Ishikawa (cell line): ENCODE data around the gene COPS7B.

Experiments
- CEBPB ChIP-seq: IDR thresholded peaks from 2 replicates; pipeline ENCODE4 v1.6.1; 2012
- CREB1 ChIP-seq: IDR thresholded peaks from 2 replicates; pipeline ENCODE4 v1.6.1; 2012; ENCODE audit warnings: low read depth
- EGR1 ChIP-seq: IDR thresholded peaks from 2 replicates; pipeline ENCODE4 v1.6.1; 2012
- EP300 ChIP-seq: IDR thresholded peaks from 2 replicates; pipeline ENCODE4 v1.6.1; 2012; ENCODE audit warnings: borderline replicate concordance
- FOXM1 ChIP-seq: IDR thresholded peaks from 2 replicates; pipeline ENCODE4 v1.6.1; 2012; ENCODE audit warnings: low read depth, borderline replicate concordance
- MAX ChIP-seq: IDR thresholded peaks from 2 replicates; pipeline ENCODE4 v1.6.1; 2012
- NFIC ChIP-seq: IDR thresholded peaks from 2 replicates; pipeline ENCODE4 v1.6.1; 2012
- RAD21 ChIP-seq: IDR thresholded peaks from 2 replicates; pipeline ENCODE4 v1.6.1; 2012; ENCODE audit warnings: low read depth
- REST ChIP-seq: IDR thresholded peaks from 2 replicates; pipeline ENCODE4 v1.6.1; 2012; ENCODE audit warnings: low read depth, mild to moderate bottlenecking
- TAF1 ChIP-seq: IDR thresholded peaks from 2 replicates; pipeline ENCODE4 v1.6.1; 2012; ENCODE audit warnings: low read depth, mild to moderate bottlenecking
- TCF12 ChIP-seq: IDR thresholded peaks from 2 replicates; pipeline ENCODE4 v1.6.1; 2012; ENCODE audit warnings: low read depth
- TEAD4 ChIP-seq: IDR thresholded peaks from 2 replicates; pipeline ENCODE4 v1.6.1; 2012
- USF1 ChIP-seq: IDR thresholded peaks from 2 replicates; pipeline ENCODE4 v1.6.1; 2012
- YY1 ChIP-seq: IDR thresholded peaks from 2 replicates; pipeline ENCODE4 v1.6.1; 2012; ENCODE audit warnings: low read depth
- ZBTB7A ChIP-seq: IDR thresholded peaks from 2 replicates; pipeline ENCODE4 v1.6.1; 2012; ENCODE audit warnings: low read depth

COPS7B gene

GRCh38 chr2:231821908-231822307, 35.7 kb downstream of the COPS7B start:
- no peak for TF ChIP-seq NFIC
- no peak for TF ChIP-seq FOXM1
- TF ChIP-seq CREB1, result no peak
- TF ChIP-seq TAF1, result no peak
- no peak for TF ChIP-seq RAD21
- TF ChIP-seq TCF12, result no peak
- no peak for TF ChIP-seq YY1
- TF ChIP-seq EGR1, result no peak

DNA sequence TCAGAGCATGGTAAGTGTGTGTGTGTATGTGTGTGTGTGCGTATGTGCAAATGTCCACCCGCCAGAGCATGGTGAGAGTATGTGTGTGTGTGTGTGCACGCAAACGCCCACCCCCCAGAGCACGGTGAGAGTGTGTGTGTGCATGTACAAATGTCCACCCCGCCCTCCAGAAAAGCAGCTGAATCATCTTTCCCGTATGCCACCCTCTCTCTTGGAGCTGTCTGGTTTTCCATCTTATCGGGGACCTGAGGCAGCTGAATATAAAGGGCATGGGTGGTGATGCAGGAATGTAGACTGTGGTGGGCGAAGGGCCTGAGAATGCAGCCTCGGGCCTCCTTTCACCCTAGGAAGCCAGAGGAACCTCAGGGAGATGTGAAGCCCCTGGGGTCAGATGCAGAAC, 66.9 kb downstream of the COPS7B start:
- no peak for TF ChIP-seq USF1
- no peak for TF ChIP-seq YY1
- no peak for TF ChIP-seq REST
- TF ChIP-seq RAD21, result no peak
- TF ChIP-seq EP300, result no peak
- TF ChIP-seq ZBTB7A, result no peak
- TF ChIP-seq TCF12, result no peak
- TF ChIP-seq MAX, result no peak
- no peak for TF ChIP-seq TAF1
- no peak for TF ChIP-seq TEAD4
- no peak for TF ChIP-seq CEBPB
- no peak for TF ChIP-seq NFIC
- no peak for TF ChIP-seq CREB1
- TF ChIP-seq EGR1, result no peak
- no peak for TF ChIP-seq FOXM1

- TF ChIP-seq YY1, result no peak
- no peak for TF ChIP-seq USF1
- TF ChIP-seq TCF12, result no peak
- TF ChIP-seq EP300, result no peak
- TF ChIP-seq FOXM1, result no peak
- no peak for TF ChIP-seq ZBTB7A
- no peak for TF ChIP-seq RAD21
- TF ChIP-seq CREB1, result no peak
- TF ChIP-seq TEAD4, result no peak
- no peak for TF ChIP-seq EGR1
- no peak for TF ChIP-seq MAX
- no peak for TF ChIP-seq TAF1
- no peak for TF ChIP-seq REST
- TF ChIP-seq CEBPB, result no peak
- TF ChIP-seq NFIC, result no peak
Measured at GRCh38 chr2:231854616-231855125, 68.4 kb downstream of the COPS7B start.

DNA sequence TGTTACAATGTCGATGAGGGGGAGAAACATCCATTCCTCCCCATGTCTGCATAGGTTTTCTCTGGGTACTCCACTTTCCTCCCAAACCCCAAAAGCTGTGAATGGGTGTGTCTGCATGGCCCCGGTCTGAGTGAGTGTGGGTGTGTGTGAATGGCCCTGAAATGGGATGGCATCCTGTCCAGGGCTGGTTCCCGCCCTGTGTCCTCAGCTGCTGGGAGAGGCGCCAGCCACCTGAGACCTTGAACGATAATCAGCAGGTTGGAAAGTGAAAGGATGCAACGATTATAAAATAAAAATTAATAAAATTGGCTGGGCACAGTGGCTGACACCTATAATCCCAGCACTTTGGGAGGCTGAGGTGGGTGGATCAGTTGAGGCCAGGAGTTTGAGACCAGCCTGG, 70.7 kb downstream of the COPS7B start:
- no peak for TF ChIP-seq CREB1
- no peak for TF ChIP-seq TAF1
- no peak for TF ChIP-seq USF1
- no peak for TF ChIP-seq REST
- no peak for TF ChIP-seq YY1
- TF ChIP-seq TCF12, result no peak
- TF ChIP-seq ZBTB7A, result no peak
- TF ChIP-seq EGR1, result no peak
- TF ChIP-seq NFIC, result no peak
- no peak for TF ChIP-seq CEBPB
- TF ChIP-seq TEAD4, result no peak
- no peak for TF ChIP-seq FOXM1
- TF ChIP-seq MAX, result no peak
- no peak for TF ChIP-seq EP300
